DMS153 treated with DMSO at 0.1 percent for 48 hours (cell line): ENCODE data around the gene NMUR1.
"Not testable (repeated sequence)": the region's sequence is repeated elsewhere in the genome, so short reads cannot be mapped to it uniquely, and the experiment has no call there.

Source experiments
- DNase-seq: peaks from one replicate; lab custom pipeline; 2025; ENCODE audit not compliant: unreplicated experiment; lab: John Stamatoyannopoulos, UW

Gene NMUR1

GRCh38 chr2:231530099-231531011 is at the start of gene NMUR1:
Gene NMUR1, minus strand, starts transcription at chr2:231530445. Its CDS starts 84 bp downstream, at chr2:231530361.
- no peak for DNase-seq

GRCh38 chr2:231579560-231579959 is 49.3 kb upstream of the NMUR1 start:
- no peak for DNase-seq

GRCh38 chr2:231578655-231579054 is 48.4 kb upstream of the NMUR1 start:
- DNase-seq = not testable (repeated sequence)

- DNase-seq = no peak
These were observed 46.2 kb upstream of the NMUR1 start for GRCh38 chr2:231576465-231576864.

- DNase-seq = no peak
These were observed 45.5 kb upstream of the NMUR1 start for GRCh38 chr2:231575612-231576256.

- no peak for DNase-seq
These were observed 43.6 kb upstream of the NMUR1 start for GRCh38 chr2:231573698-231574421.

- DNase-seq = no peak
These were observed 42.9 kb upstream of the NMUR1 start for GRCh38 chr2:231573096-231573495.

- no peak for DNase-seq
These were observed 41.5 kb upstream of the NMUR1 start for GRCh38 chr2:231571661-231572191.

- DNase-seq = not testable (repeated sequence)
These were observed 40.7 kb upstream of the NMUR1 start for GRCh38 chr2:231570915-231571314.

- no peak for DNase-seq
These were observed 38.7 kb upstream of the NMUR1 start for GRCh38 chr2:231568785-231569435.

GRCh38 chr2:231568098-231568784 is 38.0 kb upstream of the NMUR1 start:
- DNase-seq = no peak

GRCh38 chr2:231567159-231567558 is 36.9 kb upstream of the NMUR1 start:
- DNase-seq = no peak

- no peak for DNase-seq
These were observed 35.8 kb upstream of the NMUR1 start for GRCh38 chr2:231565887-231566594.

- peak; percentile 14 for DNase-seq
These were observed 33.2 kb upstream of the NMUR1 start for GRCh38 chr2:231563378-231563961.

GRCh38 chr2:231557571-231558217 is 27.4 kb upstream of the NMUR1 start:
- peak; percentile 26 for DNase-seq

GRCh38 chr2:231556981-231557380 is 26.7 kb upstream of the NMUR1 start:
- DNase-seq = no peak

GRCh38 chr2:231556496-231556895 is 26.3 kb upstream of the NMUR1 start:
- DNase-seq = not testable (repeated sequence)

- no peak for DNase-seq
These were observed 24.7 kb upstream of the NMUR1 start for GRCh38 chr2:231554748-231555545.
